Testis (tissue), 3 donors: ENCODE results near the gene PI4K2A. TPM values are rescaled to one million over a fixed set of nuclear protein-coding genes. Genes with fewer than 3 reads are reported as not detected.
A peak's percentile ranks its signal among the peaks of the same experiment; 100 is the strongest.
"Not testable (repeated sequence)": the region's sequence is repeated elsewhere in the genome, so short reads cannot be mapped to it uniquely, and the experiment has no call there.

Experiments
- DNase-seq: peaks from one replicate; pipeline ENCODE4 v3.0.0-alpha.2; 2019
- H3K27ac ChIP-seq, 2 donors: fragments of 200-600 bp; sonication (generic); one replicate each; pipeline ENCODE4 v1.5.1; 2019
- H3K27me3 ChIP-seq: fragments of 200-600 bp; sonication (generic); one replicate; pipeline ENCODE4 v1.5.1; 2019
- H3K36me3 ChIP-seq: fragments of 200-600 bp; sonication (generic); one replicate; pipeline ENCODE4 v1.5.1; 2017; ENCODE audit warnings: low read depth; ENCODE audit errors: missing control alignments
- H3K4me1 ChIP-seq: fragments of 200-600 bp; sonication (generic); one replicate; pipeline ENCODE4 v1.5.1; 2019
- H3K4me3 ChIP-seq, 2 donors: fragments of 200-600 bp; sonication (generic); one replicate each; pipeline ENCODE4 v1.5.1; 2017 to 2019
- H3K9me3 ChIP-seq: fragments of 200-600 bp; sonication (generic); one replicate; pipeline ENCODE4 v1.5.1; 2017
- POLR2A ChIP-seq: fragments of 450-650 bp; IDR thresholded peaks from one replicate; pipeline ENCODE4 v1.6.1; 2017; ENCODE audit warnings: antibody characterized with exemption, mild to moderate bottlenecking, moderate library complexity
- WGBS, 2 donors: methylation state at CpG; one replicate each; pipeline ENCODE4 v1.1.5; 2018; 5-methylcytosine and 5-hydroxymethylcytosine counted together
- intact Hi-C: fragments of 100-400 bp; cut with DNase I; formaldehyde crosslinking; loops from one replicate; pipeline ENCODE4 v1.15.1; 2023; ENCODE audit warnings: low total_unique reads
- polyA plus RNA-seq: library from polyadenylated mRNA; stranded (reverse); fragments of 350-450 nt; fragmentation: Illumina TruSeq; extraction: RNeasy Lipid Tissue Mini Kit (QIAGEN cat#74804); gene quantifications from one replicate; pipeline ENCODE4 v1.2.3, GENCODE V29; 2014; ENCODE audit warnings: low read depth, low replicate concordance; ENCODE audit not compliant: insufficient read depth
- total RNA-seq, 2 donors: library from RNA; depleted of rRNA; stranded (reverse); fragments of >200 nt; gene quantifications; one replicate each; pipeline ENCODE4 v1.2.3, GENCODE V29; 2016
- TF ChIP-seq, protein P1 (sequence below), 3 experiments: fragments of 450-650 bp in 2 of 3; fragments of 200-600 bp in 1 of 3; sonication (generic) in 1 of 3; IDR thresholded peaks; one replicate each; pipeline ENCODE4 v1.5.1; 2016 to 2019; ENCODE audit warnings: antibody characterized with exemption in 3 of 3, mild to moderate bottlenecking in 2 of 3, moderate library complexity in 1 of 3

The PI4K2A gene
- total and polyA plus RNA-seq, 3 donors from 2014 or later, result 24.2 to 31.0 (median 27.4) TPM

- Histone ChIP-seq H3K4me1 (peaks cover 34% of the 10 kb centered on the region), H3K4me3 (no peak overlapping the region), H3K9me3 (no peaks in the 10 kb centered on the region), H3K27me3 (no peaks in the 10 kb centered on the region), H3K36me3 (no peaks in the 10 kb centered on the region), H3K27ac (peak overlapping the region in 1 of 2 donors; percentile 96)
- TF ChIP-seq, protein P1, sequence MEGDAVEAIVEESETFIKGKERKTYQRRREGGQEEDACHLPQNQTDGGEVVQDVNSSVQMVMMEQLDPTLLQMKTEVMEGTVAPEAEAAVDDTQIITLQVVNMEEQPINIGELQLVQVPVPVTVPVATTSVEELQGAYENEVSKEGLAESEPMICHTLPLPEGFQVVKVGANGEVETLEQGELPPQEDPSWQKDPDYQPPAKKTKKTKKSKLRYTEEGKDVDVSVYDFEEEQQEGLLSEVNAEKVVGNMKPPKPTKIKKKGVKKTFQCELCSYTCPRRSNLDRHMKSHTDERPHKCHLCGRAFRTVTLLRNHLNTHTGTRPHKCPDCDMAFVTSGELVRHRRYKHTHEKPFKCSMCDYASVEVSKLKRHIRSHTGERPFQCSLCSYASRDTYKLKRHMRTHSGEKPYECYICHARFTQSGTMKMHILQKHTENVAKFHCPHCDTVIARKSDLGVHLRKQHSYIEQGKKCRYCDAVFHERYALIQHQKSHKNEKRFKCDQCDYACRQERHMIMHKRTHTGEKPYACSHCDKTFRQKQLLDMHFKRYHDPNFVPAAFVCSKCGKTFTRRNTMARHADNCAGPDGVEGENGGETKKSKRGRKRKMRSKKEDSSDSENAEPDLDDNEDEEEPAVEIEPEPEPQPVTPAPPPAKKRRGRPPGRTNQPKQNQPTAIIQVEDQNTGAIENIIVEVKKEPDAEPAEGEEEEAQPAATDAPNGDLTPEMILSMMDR (IDR thresholded peaks at IDR 0.05), result no peak
- TF ChIP-seq POLR2A, result no peak
- 90 to 93% methylated on average over 3 of the region's 3 CpGs for WGBS, 2 donors
- intact Hi-C loops, result no loop called here
- DNase-seq, result no peak
Measured at GRCh38 chr10:97690133-97690532, 49.7 kb downstream of the PI4K2A start.

GRCh38 chr10:97698072-97698655 is 57.7 kb downstream of the PI4K2A start:
- intact Hi-C loops, DNase-seq, H3K36me3 ChIP-seq, H3K9me3 ChIP-seq, H3K27me3 ChIP-seq, H3K4me1 ChIP-seq, H3K27ac ChIP-seq, H3K4me3 ChIP-seq: not testable (repeated sequence)
- WGBS, 2 donors, result 85 to 88% methylated on average over 11 of the region's 11 CpGs

- TF ChIP-seq, protein P1 (IDR thresholded peaks at IDR 0.05), result peak; percentile 59 to 75 (median 65)
- no peak for TF ChIP-seq POLR2A
- Histone ChIP-seq H3K4me1 (no peaks in the 10 kb centered on the region), H3K27me3 (no peaks in the 10 kb centered on the region), H3K36me3 (no peaks in the 10 kb centered on the region), H3K4me3 (no peak overlapping the region), H3K9me3 (no peaks in the 10 kb centered on the region), H3K27ac (no peak overlapping the region)
- DNase-seq, result peak; percentile 70
- intact Hi-C loops, result no loop called here
- WGBS, 2 donors, result 47 to 61% methylated on average over 11 to 12 of the region's 12 CpGs
Measured at GRCh38 chr10:97701438-97702069, 61.1 kb downstream of the PI4K2A start.

- Histone ChIP-seq H3K27me3 (no peaks in the 10 kb centered on the region), H3K4me3 (no peak overlapping the region), H3K27ac (no peak overlapping the region), H3K36me3 (no peaks in the 10 kb centered on the region), H3K4me1 (no peaks in the 10 kb centered on the region), H3K9me3 (no peaks in the 10 kb centered on the region)
- TF ChIP-seq, protein P1 (IDR thresholded peaks at IDR 0.05), result no peak
- TF ChIP-seq POLR2A, result no peak
- DNase-seq, result no peak
- intact Hi-C loops, result no loop called here
- 82 to 98% methylated on average over 7 of the region's 7 CpGs for WGBS, 2 donors
Measured at GRCh38 chr10:97703398-97704067, 63.1 kb downstream of the PI4K2A start.

GRCh38 chr10:97704341-97704740 is 63.9 kb downstream of the PI4K2A start:
- WGBS, 2 donors, result 72 to 76% methylated on average over 1 of the region's 1 CpG
- Histone ChIP-seq H3K27ac (no peak overlapping the region), H3K27me3 (no peaks in the 10 kb centered on the region), H3K4me3 (no peak overlapping the region), H3K36me3 (no peaks in the 10 kb centered on the region), H3K9me3 (no peaks in the 10 kb centered on the region), H3K4me1 (no peaks in the 10 kb centered on the region)
- intact Hi-C loops, result no loop called here
- TF ChIP-seq, protein P1 (IDR thresholded peaks at IDR 0.05), result no peak
- no peak for TF ChIP-seq POLR2A
- DNase-seq, result no peak
